SK-N-SH (cell line): ENCODE data around the gene TSPAN4. TPM values are rescaled to one million over a fixed set of nuclear protein-coding genes. Genes with fewer than 3 reads are reported as not detected.

ENCODE experiments used
- CTCF ChIA-PET: fragments of 300-600, 350-600 bp; formaldehyde crosslinking; extraction: SDS; loops from one replicate; lab custom pipeline; 2021; lab: Yijun Ruan, JAX
- POLR2A ChIA-PET: fragments of 350-600 bp; sonication (Branson Sonifier 250); formaldehyde crosslinking; extraction: SDS; loops from one replicate; lab custom pipeline; 2020; ENCODE audit warnings: antibody characterized with exemption, inconsistent platforms; lab: Yijun Ruan, JAX
- DNase-seq: peaks from one replicate; pipeline ENCODE4 v3.0.0; 2012
- H2AFZ ChIP-seq: fragments of 200-600 bp; sonication (generic); 2 replicates; pipeline ENCODE4 v1.8.1; 2016; ENCODE audit warnings: antibody characterized with exemption, mild to moderate bottlenecking, low read depth
- H3F3A ChIP-seq: fragments of 200-600 bp; sonication (generic); replicated peaks from 2 replicates; pipeline ENCODE3; 2016; ENCODE audit warnings: antibody characterized with exemption, mild to moderate bottlenecking; ENCODE audit not compliant: insufficient read depth
- H3K27ac ChIP-seq, 2 experiments: fragments of 200-500 bp in 1 of 2; fragments of 200-600 bp in 1 of 2; sonication (Bioruptor generic) in 1 of 2; sonication (generic), shearing (Covaris generic) in 1 of 2; 2 replicates each; pipeline versions ENCODE4 v1.5.1 to v1.6.1; 2014 to 2016; ENCODE audit warnings: low read depth in 2 of 2, inconsistent platforms in 1 of 2, low read length in 1 of 2, mild to moderate bottlenecking in 1 of 2, mixed read lengths in 1 of 2
- H3K27me3 ChIP-seq: fragments of 200-600 bp; sonication (generic), shearing (Covaris generic); 2 replicates; pipeline ENCODE4 v1.6.1; 2016; ENCODE audit warnings: mixed run types; ENCODE audit not compliant: insufficient read depth
- H3K36me3 ChIP-seq, 2 experiments: fragments of 200-500 bp in 1 of 2; fragments of 200-600 bp in 1 of 2; sonication (Bioruptor generic) in 1 of 2; sonication (generic) in 1 of 2; replicated peaks in 1 of 2; 2 replicates each; pipeline versions ENCODE3 to v1.5.1; 2014 to 2016; ENCODE audit warnings: low read length in 1 of 2, mild to moderate bottlenecking in 1 of 2; ENCODE audit not compliant: insufficient read depth in 2 of 2, control insufficient read depth in 1 of 2
- H3K4me1 ChIP-seq, 2 experiments: fragments of 200-500 bp in 1 of 2; fragments of 200-600 bp in 1 of 2; sonication (Bioruptor generic) in 1 of 2; sonication (generic), shearing (Covaris generic) in 1 of 2; 2 replicates each; pipeline versions ENCODE4 v1.5.1 to v1.6.1; 2014 to 2016; ENCODE audit warnings: low read depth in 1 of 2, low read length in 1 of 2, mixed run types in 1 of 2; ENCODE audit not compliant: insufficient read depth in 2 of 2, control insufficient read depth in 1 of 2
- H3K4me2 ChIP-seq: fragments of 200-600 bp; sonication (generic), shearing (Covaris generic); 2 replicates; pipeline ENCODE4 v1.6.1; 2017; ENCODE audit warnings: mixed run types
- H3K4me3 ChIP-seq, 2 experiments: fragments of 200-500 bp in 1 of 2; fragments of 200-600 bp in 1 of 2; sonication (Bioruptor generic) in 1 of 2; sonication (generic), shearing (Covaris generic) in 1 of 2; 2 replicates each; pipeline versions ENCODE4 v1.5.1 to v1.8.1; 2014 to 2016; ENCODE audit warnings: low read depth in 2 of 2, inconsistent platforms in 1 of 2, low read length in 1 of 2, mild to moderate bottlenecking in 1 of 2, mixed read lengths in 1 of 2, moderate library complexity in 1 of 2
- H3K79me2 ChIP-seq: fragments of 200-600 bp; sonication (generic); 2 replicates; pipeline ENCODE4 v1.8.1; 2017; ENCODE audit warnings: mild to moderate bottlenecking; ENCODE audit not compliant: insufficient read depth
- H3K9ac ChIP-seq: fragments of 200-600 bp; sonication (generic); 2 replicates; pipeline ENCODE4 v1.6.1; 2017; ENCODE audit warnings: mixed run types
- H3K9me2 ChIP-seq: fragments of 200-600 bp; sonication (generic); 2 replicates; pipeline ENCODE4 v1.6.1; 2017; ENCODE audit warnings: mixed run types
- H3K9me3 ChIP-seq: fragments of 200-600 bp; sonication (generic); 2 replicates; pipeline ENCODE4 v1.6.1; 2017; ENCODE audit warnings: mixed run types, mild to moderate bottlenecking, moderate library complexity
- H4K20me1 ChIP-seq: fragments of 200-600 bp; sonication (generic); 2 replicates; pipeline ENCODE4 v1.6.1; 2017; ENCODE audit warnings: mild to moderate bottlenecking, mixed run types; ENCODE audit not compliant: insufficient read depth
- CHD2 ChIP-seq: fragments of 150-350 bp; IDR thresholded peaks from 2 replicates; pipeline ENCODE4 v1.6.1; 2018; ENCODE audit warnings: low read length; ENCODE audit not compliant: partially characterized antibody
- ELF1 ChIP-seq: IDR thresholded peaks from 2 replicates; pipeline ENCODE4 v1.4.0; 2012
- EP300 ChIP-seq, 2 experiments: IDR thresholded peaks; 2 replicates each; pipeline versions ENCODE4 v1.4.0 to v1.6.1; 2012; ENCODE audit warnings: borderline replicate concordance in 1 of 2, low read depth in 1 of 2, low read length in 1 of 2
- FOSL2 ChIP-seq: IDR thresholded peaks from 2 replicates; pipeline ENCODE4 v1.4.0; 2012; ENCODE audit warnings: low read depth, mild to moderate bottlenecking, moderate library complexity, borderline replicate concordance
- FOXM1 ChIP-seq: IDR thresholded peaks from 2 replicates; pipeline ENCODE4 v1.4.0; 2012; ENCODE audit warnings: low read depth, mild to moderate bottlenecking
- GABPA ChIP-seq: IDR thresholded peaks from 2 replicates; pipeline ENCODE4 v1.4.0; 2012; ENCODE audit warnings: low read depth, mild to moderate bottlenecking
- GATA2 ChIP-seq: sonication (generic); formaldehyde crosslinking; IDR thresholded peaks from 2 replicates; pipeline ENCODE4 v1.5.0; 2020; ENCODE audit warnings: mild to moderate bottlenecking, missing genetic modification reagents
- MAX ChIP-seq: IDR thresholded peaks from 2 replicates; pipeline ENCODE4 v1.4.0; 2012; ENCODE audit warnings: low read depth
- NRF1 ChIP-seq: IDR thresholded peaks from 2 replicates; pipeline ENCODE4 v1.6.1; 2012; ENCODE audit warnings: low read depth, mild to moderate bottlenecking, low read length
- POLR2AphosphoS5 ChIP-seq: IDR thresholded peaks from 2 replicates; pipeline ENCODE4 v1.6.1; 2012; ENCODE audit warnings: low read depth, low read length
- RAD21 ChIP-seq: IDR thresholded peaks from 2 replicates; pipeline ENCODE4 v1.6.1; 2012; ENCODE audit warnings: mild to moderate bottlenecking, low read length
- SIN3A ChIP-seq: IDR thresholded peaks from 2 replicates; pipeline ENCODE4 v1.6.1; 2012; ENCODE audit warnings: low read depth, mild to moderate bottlenecking, low read length, moderate library complexity, borderline replicate concordance
- TCF12 ChIP-seq: IDR thresholded peaks from 2 replicates; pipeline ENCODE4 v1.4.0; 2012
- TEAD4 ChIP-seq: IDR thresholded peaks from 2 replicates; pipeline ENCODE4 v1.4.0; 2012; ENCODE audit warnings: mild to moderate bottlenecking, borderline replicate concordance; ENCODE audit not compliant: insufficient read depth
- USF1 ChIP-seq: IDR thresholded peaks from 2 replicates; pipeline ENCODE4 v1.4.0; 2012; ENCODE audit warnings: low read depth, borderline replicate concordance
- USF2 ChIP-seq: fragments of 150-350 bp; IDR thresholded peaks from 2 replicates; pipeline ENCODE4 v1.6.1; 2017; ENCODE audit warnings: antibody characterized with exemption, low read length, low read depth, borderline replicate concordance
- YY1 ChIP-seq: IDR thresholded peaks from 2 replicates; pipeline ENCODE4 v1.4.0; 2012; ENCODE audit warnings: low read depth, mild to moderate bottlenecking
- ZBTB33 ChIP-seq: IDR thresholded peaks from 2 replicates; pipeline ENCODE4 v1.4.0; 2012; ENCODE audit warnings: low read depth, borderline replicate concordance
- WGBS: methylation state at CpG from one replicate; pipeline ENCODE4 v1.1.6; 2017; ENCODE audit warnings: low lambda C conversion rate; 5-methylcytosine and 5-hydroxymethylcytosine counted together
- polyA plus RNA-seq, 3 experiments: library from polyadenylated mRNA; depleted of rRNA; stranded (reverse); fragments of >200 nt; gene quantifications; 2 replicates each; pipeline ENCODE4 v1.2.3, GENCODE V29; 2012

The TSPAN4 gene
- polyA plus RNA-seq, 1 of the 3 experiments (the other 2 are of a cell fraction) = 226 TPM

DNA sequence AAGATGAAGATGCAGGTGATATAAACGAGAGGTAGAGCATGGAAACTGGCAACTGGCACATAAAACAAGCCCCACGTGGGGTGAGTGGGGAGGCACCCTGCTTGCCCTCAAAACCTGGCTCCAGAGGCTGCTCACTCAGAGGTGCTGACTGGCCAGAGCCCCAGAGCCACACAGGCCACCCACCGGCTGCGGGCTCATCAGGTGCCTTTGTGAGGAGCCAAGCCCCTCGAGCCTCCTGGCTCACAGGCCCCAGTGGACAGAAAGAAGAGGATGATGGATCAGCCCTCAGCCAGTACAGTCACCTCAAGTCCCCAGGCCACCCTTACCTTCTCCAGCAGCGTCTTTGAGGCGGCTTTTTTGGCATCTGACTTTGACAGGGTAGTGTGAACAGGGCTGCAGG, 61.7 kb downstream of the TSPAN4 start (continued):
- TF ChIP-seq USF1 (no peak), GABPA (no peak), FOXM1 (no peak), FOSL2 (no peak), ZBTB33 (no peak), TCF12 (no peak)
- TF ChIP-seq, all 33 proteins: peak for 0

DNA sequence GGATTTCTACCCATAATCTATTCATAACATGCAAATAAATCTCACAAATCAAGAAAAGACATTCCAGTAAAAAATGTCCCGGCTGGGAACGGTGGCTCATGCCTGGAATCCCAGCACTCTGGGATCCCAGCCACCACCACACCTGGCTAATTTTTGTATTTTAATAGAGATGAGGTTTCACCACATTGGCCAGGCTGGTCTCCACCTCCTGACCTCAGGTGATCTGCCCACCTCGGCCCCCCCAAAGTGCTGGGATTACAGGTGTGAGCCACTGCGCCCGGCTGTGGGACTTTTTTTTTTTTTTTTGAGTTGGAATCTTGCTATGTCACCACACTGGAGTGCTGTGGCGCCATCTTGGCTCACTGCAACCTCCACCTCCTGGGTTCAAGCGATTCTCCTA, 63.3 kb downstream of the TSPAN4 start:
- Histone ChIP-seq H3K27me3 (no peaks in the 10 kb centered on the region), H3K4me3 (no peak overlapping the region), H3K4me1 (peaks cover 0 to 8% of the 10 kb centered on the region in 2 experiments; a peak in 1 of 4 replicates), H4K20me1 (0 out of 2 replicates have a peak, but pooled peaks cover 3% of the 10 kb centered on the region), H3K9me3 (no peaks in the 10 kb centered on the region), H3K4me2 (no peak overlapping the region), H3K9ac (no peak overlapping the region), H3K36me3 (peaks cover 5 to 32% of the 10 kb centered on the region in 2 experiments), H2AFZ (no peak overlapping the region), H3K79me2 (peaks cover 35% of the 10 kb centered on the region)
- no peak for DNase-seq
- 93% methylated on average over 7 of the region's 7 CpGs for WGBS
- POLR2A ChIA-PET = no interaction called here
- TF ChIP-seq NRF1 = no peak
- TF ChIP-seq CHD2 = no peak
- TF ChIP-seq EP300 (IDR thresholded peaks at IDR 0.05; ENCODE audit: borderline replicate concordance in 1 of 2, low read depth in 1 of 2, low read length in 1 of 2) = no peak
- no peak for TF ChIP-seq SIN3A
- no peak for TF ChIP-seq TCF12
- TF ChIP-seq FOXM1 = no peak
- TF ChIP-seq YY1 = no peak
- no peak for TF ChIP-seq USF2
- no peak for TF ChIP-seq POLR2AphosphoS5
- no peak for TF ChIP-seq RAD21
- TF ChIP-seq ELF1 = no peak
- no peak for TF ChIP-seq TEAD4
- TF ChIP-seq GATA2 (CRISPR knock-in tag) = no peak
- no peak for TF ChIP-seq MAX
- TF ChIP-seq, all 33 proteins: peak for 0
- Histone ChIP-seq H3K9me2 (no peaks in the 10 kb centered on the region), H3K27ac (no peak overlapping the region), H3F3A (no peaks in the 10 kb centered on the region)
- CTCF ChIA-PET = interaction anchor here (1.0 kb wide), 1 partner anchor 19 kb away, joined by 3 read pairs; no protein-coding TSS in a partner anchor
